HK-2 (cell line): ENCODE measurements around the gene PSEN1.

Experiments
- DNase-seq: peaks from one replicate; pipeline ENCODE4 v3.0.0-alpha.2; 2018; ENCODE audit not compliant: unreplicated experiment

Gene PSEN1

DNA sequence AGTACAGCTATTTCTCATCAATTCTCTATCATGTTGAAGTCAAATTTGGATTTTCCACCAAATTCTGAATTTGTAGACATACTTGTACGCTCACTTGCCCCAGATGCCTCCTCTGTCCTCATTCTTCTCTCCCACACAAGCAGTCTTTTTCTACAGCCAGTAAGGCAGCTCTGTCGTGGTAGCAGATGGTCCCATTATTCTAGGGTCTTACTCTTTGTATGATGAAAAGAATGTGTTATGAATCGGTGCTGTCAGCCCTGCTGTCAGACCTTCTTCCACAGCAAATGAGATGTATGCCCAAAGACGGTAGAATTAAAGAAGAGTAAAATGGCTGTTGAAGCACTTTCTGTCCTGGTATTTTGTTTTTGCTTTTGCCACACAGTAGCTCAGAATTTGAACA is 83.8 kb downstream of the PSEN1 start:
- DNase-seq, result no peak

DNA sequence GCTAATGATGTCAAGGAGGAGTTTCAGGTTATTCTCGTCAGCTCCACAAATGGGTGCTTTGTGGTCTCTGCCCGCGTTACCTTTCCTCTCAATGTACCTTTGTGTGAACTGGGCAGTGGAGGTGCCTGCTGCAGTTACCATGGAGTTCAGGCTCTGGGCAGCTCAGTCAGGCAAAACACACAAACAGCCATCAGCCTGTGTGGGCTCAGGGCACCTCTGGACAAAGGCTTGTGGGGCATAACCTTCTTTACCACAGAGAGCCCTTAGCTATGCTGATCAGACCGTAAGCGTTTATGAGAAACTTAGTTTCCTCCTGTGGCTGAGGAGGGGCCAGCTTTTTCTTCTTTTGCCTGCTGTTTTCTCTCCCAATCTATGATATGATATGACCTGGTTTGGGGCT is 84.3 kb downstream of the PSEN1 start:
- DNase-seq, result no peak

DNA sequence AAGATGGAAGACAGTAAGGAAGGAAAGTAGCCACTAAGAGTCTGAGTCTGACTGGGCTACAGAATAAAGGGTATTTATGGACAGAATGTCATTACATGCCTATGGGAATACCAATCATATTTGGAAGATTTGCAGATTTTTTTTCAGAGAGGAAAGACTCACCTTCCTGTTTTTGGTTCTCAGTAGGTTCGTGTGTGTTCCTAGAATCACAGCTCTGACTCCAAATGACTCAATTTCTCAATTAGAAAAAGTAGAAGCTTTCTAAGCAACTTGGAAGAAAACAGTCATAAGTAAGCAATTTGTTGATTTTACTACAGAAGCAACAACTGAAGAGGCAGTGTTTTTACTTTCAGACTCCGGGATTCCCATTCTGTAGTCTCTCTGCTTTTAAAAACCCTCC is 85.6 kb downstream of the PSEN1 start:
- no peak for DNase-seq

DNA sequence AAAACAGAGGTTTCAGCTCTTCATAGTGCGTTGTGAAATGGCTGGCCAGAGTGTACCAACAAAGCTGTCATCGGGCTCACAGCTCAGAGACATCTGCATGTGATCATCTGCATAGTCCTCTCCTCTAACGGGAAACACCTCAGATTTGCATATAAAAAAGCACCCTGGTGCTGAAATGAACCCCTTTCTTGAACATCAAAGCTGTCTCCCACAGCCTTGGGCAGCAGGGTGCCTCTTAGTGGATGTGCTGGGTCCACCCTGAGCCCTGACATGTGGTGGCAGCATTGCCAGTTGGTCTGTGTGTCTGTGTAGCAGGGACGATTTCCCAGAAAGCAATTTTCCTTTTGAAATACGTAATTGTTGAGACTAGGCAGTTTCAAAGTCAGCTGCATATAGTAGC is 86.7 kb downstream of the PSEN1 start:
- no peak for DNase-seq

DNA sequence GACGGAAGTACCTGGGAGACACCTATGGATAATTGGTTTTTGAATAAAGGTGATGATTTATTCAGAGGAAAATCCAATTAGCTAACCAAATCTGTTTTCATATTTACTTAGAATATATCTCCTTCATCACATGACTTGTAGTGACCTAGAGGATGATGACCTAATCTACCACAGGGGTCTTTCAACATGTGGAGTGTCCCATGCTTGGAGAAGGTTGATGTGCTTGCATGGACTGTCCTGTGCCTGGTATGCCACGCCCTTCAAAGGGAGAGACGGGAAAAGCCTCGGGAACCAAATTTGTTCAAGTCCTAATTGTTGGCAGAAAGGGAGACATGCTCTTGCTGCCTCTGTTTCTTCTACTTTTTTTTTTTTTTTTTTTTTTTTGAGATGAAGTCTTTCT is 89.2 kb downstream of the PSEN1 start:
- DNase-seq, result no peak

DNA sequence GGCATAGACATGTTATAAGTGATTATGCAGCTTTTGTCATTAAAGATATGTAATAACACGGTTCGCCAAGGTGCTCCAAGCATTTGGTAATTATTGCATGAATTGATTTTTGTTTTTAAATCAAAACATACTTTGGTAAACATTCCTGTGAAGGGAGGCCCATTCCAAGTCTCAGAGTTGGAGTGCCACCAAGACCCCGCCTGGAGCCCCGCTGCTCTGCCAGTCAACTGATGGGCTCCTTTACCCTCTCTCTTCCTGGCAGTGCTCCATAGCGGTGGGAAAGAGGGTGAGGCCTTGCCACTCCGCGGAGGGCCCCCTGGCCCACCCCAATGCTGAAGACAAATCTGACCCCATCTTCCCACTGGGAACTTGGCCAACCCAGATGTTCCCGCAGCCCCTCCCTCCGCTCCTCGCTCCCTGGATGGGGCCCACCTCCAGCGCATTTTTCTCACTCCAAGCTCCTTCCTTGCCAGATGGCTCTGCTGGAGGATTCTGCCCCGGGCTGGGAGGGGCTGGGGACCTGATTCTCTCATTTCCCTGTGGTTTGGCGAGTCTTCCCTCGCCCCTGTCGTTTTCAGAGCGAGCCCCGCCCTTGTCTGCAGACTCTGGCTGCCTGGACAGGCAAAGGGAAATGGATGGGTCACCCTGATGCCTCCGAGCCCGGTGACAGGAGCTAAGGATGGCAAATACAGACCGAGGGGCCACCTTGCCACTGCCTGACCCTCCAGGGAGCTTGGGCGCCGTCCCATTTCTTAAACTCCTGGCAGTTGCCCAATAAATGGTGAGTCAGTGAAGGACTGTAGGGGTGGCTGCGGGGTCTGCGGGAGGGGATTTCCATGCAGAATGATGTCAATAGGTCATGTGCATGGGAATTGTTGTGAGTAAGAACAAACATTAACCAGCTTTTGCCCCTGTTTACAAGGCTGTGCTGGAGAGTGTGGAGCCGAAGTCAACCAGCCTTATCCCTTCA is 91.8 kb downstream of the PSEN1 start:
- DNase-seq, result peak; percentile 94

DNA sequence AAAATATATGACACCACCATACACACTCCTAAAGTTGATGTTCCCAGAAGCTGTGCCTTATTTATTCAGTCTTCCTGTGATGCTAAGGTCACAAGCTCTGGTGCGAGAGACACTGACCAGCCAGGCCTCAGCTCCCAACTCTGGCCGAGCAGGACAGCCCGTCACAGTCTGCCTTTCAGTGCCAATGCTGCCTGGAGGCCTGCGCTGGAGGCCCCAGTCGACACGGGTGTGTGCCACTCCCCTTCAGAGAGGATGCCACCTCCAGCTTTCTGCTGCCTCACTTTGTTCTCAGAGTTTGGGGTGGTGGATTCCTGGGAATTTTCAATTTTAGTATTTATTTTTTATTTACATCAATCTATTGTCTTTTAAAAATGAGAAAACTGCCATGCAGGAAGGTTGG is 93.7 kb downstream of the PSEN1 start:
- DNase-seq, result no peak

DNA sequence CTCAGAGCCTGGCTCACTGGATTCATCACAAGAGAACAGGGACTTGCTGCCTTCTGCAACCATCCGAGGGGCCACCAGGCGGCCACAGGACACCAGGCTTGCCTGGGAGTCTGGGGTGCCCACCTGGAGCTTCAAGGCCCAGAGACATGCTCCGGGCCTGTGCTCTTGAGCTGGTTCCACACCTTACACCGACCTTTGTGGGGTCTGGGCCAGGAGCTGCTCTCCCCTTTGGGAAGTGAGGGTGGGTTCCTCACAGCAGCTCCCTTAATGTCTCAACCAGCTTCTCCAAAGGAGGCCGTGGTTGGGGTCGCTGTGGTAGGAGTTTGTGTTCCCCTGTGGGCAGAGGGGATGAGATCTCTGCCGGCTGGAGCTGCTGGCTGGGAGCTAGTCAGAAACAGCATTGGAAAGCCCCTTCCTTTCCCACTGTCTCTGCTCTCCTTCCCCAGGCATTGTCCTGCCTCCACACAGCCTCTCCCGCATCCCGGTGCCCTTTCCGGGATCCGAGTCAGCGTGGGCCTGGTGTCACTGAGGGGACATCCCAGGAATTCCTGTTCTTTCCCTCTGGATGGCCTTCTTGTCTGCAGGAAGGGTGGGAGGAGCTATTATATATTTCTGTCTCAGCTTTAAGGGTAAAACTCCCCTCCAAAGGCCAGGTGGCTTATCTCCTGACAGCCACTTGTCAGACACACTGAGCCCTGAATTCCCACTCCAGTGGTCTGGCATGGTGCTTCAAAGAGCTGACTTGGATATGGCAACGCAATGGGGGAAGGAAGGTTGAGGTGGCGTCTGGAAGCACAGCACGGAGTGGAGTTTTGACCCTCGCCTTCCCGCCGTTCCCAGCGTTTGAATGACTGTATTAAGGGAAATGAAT is 95.9 kb downstream of the PSEN1 start:
- DNase-seq, result no peak

DNA sequence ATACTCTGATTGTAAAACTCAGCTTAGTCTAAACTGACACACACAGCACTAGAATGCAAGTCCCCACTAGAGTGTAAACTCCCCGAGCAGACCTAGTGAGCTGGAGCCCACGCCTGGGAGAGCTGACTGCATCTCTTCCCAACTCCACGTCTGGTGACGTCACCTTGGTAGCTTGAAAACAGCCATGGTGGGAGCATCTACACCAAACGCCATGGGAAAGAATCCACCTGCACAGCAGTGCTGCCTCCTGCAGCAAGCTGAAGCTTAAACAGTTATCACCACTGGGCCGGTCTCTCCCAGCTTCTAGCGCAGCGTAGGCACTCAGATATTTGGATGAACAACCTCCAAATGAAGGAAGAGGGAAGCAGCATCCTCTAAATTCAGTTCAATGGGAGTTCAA is 96.7 kb downstream of the PSEN1 start:
- DNase-seq, result no peak

DNA sequence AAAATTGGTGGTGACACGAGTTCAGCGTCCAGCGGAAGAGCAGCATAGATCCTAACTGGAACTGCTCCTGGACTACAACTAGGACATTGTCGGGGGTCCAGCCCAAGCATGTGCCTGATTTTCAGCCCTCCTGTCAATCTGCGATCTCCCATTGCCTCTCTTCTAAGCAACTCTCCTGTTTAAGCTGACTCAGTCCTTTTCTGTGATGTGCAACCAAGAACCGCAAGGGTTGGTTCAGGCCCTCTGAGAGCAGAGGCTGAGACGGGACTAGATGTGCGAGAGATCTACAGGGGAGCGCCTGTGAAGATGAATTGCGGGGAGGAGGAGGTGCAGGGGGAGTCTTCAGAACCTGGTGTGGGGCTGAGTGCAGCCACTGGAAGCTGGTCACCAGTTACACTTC is 97.3 kb downstream of the PSEN1 start:
- DNase-seq, result no peak

DNA sequence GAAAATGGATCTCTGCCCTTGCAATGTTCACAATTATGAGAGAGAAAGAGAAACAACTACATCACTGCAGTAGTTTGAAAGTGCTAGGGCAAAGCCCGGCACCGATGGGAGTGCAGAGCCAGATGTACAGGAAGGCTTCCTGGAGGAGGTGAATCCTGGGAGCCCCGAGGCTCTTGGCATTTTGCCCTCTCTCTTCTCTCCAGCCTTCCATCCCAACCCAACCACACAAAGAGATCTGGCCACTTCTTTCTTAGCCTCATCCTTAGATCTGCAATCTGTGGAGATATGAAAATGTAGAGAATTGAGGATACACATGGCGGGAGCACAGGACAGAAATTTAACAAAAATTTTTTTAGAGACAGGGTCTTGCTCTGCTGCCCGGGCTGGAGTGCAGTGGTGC is 97.7 kb downstream of the PSEN1 start:
- no peak for DNase-seq

DNA sequence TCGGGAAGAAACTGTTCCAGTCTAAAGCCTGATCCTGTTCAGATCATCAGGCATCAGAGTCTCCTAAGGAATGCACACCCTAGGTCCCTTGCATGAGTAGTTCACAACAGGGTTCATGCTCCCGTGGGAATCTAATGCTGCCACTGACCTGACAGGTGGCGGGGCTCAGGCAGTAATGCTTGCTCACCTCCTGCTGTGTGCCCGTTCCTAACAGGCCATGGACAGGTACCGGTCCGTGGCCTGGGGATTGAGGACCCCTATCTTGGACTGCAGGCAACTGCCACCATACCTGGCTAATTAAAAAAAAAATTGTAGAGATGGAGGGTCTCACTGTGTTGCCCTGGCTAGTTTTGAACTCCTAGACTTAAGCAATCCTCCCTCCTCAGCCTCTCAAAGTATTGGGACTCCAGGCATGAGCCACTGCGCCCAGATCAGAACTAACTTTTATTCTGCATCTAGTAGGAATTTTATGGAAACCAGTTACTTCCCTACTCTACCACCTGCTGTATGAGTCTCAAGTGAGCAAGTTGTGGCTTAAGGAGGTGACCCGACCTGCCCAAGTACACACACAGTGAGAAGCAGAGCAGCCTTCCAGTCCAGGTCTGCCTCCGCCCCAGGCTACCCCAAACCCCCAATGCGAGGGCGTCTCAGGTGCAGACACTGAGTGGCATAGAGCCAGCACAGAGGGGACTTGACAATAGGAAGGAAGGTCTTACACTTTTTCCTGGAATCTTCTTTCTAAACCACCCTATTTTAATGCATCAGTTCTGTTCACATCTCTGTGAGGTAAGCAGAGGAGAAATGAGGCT is 98.5 kb downstream of the PSEN1 start:
- DNase-seq, result no peak

DNA sequence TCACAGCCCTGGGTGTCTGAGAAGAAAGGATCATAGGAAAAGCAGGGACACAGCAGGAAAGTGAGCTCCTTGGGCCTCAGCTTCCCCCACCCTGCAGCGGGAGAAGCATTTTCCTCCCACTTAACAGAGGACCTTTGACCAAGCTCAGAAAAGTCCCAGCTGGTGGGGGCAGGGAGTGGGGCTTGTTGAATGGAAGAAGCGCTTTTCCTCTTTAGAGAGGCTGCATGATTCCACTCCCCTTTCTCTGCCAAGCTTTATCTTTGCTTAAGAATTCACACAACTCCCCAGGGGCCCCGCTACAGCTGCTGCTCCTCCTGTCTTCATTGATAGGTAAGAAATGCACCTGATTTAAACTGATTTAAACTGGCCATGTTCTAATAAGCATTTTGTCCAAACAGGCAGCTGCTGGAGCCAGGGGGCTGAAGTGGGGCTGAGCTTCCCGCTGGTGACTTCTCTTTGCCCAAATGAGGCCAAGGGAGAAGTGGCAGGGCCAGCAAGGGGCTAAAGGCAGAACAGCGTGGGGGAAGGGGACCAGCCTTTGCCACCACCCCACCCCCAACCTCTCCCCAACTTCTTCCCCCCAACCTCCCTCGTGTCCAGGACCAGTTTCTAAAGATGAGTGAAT is 99.3 kb downstream of the PSEN1 start:
- DNase-seq, result no peak

DNA sequence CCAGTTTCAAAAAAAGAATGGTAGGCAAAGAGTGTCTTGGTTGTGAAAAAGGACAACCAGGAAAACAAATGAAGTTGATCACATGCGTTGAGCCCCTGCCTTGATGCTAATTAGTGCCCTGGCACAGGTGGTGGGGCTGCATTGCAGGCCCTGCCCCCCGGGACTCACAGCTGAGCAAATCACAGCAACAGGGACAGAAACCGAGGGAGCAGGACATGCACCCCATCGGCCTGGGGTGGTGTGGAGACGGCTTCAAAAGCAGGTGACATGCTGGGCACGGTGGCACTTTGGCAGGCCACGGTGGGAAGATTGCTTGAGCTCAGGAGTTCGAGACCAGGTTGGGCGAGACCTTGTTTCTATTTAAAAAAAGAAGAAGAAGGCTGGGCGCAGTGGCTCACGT is 99.8 kb downstream of the PSEN1 start:
- no peak for DNase-seq

DNA sequence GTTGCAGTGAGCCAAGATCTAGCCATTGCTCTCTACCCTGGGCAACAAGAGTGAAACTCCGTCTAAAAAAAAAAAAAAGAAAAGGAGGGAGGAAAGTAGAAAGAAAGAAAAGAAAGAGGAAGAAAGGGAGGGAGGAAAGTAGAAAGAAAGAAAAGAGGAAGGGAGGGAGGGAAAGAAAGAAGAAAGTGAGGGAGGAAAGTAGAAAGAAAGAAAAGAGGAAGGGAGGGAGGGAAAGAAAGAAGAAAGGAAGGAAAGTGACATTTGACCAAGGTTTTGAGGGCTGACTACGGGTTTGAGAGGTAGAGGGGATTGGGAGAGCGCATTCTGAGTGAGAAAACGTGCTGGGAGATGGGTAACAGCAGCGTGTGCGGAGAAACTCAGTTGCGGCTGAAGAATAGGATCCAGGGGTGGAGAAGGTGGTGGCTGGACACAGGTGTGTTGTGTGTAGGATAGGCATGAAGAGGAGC is 100.5 kb downstream of the PSEN1 start:
- no peak for DNase-seq

DNA sequence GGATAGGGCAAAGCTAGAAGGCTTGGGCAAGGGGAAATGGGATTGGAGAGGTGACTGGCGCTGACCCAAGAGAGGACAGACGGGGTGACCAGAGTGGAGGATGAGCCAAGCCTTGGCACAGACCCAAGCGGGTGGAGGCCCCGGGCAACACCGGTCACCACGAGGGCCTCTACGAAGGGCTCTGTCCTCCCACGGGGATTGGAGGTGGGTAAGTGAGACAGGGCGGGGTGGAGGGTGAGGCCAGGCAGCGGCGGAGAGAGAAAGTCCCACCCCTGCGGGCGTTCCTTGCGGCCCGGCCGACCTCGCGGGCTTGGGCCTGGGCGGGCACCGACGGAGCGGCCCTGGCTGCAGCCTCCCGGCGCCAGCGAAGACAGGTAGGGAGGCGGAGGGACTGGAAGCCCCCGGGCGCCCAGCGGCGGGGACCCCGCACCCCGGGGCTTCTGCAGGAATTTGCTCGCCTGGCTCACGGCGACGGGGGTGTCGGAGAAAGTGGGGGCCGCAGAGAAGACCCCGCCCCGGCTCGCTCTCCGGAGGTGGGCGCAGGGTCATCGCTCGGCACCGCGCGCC is 101.0 kb downstream of the PSEN1 start, which contains the start of gene PAPLN:
Gene PAPLN (plus strand): TSS at position 288 of the 567 bp plus-strand sequence. CDS start 2,273 bp downstream, outside the sequence.
- peak; percentile 90 for DNase-seq

DNA sequence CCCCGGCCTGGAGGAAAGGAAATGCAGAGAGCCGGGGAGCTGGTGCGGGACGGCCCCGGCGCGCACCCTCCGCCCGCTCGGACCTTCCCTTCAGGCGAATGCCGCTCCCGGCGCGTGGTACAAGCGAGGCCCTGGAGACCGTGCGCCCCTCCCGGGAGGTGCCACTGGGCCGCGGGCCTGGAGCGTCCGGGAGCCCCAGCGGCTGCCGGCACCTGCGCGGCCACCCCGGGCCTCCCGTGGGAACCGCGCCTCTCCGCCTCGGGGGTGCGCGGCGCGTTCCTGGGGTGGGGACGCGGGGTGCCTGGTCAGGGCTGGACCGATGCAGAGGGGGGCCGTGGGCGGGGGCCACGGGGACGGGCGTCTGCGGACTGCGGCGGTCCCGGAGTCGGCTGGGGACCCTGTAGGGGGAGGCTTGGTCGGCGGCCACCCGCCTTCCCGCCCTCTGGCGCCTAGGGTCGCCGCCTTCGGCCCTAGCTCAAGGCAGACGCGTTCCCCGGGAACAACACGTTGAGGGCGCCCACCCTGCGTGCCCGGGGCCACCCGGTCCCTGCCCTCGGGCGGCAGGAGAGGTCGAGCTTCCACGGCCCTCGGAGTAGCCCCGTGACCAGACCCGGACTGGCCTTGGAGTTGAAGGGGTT is 101.6 kb downstream of the PSEN1 start:
- DNase-seq, result peak; percentile 35

DNA sequence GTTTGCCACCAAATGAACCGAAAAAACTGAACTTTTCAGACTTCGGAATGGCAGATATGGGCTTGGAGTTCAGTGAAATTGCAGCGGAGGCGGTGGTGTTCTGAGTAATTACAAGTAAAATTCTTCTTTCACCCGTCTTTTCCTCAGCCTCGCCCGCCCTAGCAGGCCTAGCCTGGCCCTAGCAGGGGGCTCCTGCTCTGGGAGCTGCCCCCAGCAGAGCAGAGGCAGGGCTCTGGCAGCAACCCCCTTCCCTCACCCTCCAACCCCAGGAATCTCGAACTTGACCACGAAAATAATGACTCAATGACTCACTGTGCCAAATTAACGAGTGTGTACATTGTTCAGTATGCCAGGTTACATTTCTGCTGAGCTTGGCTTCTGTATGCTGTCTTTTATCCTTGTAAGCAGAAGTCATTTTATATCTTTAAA is 102.1 kb downstream of the PSEN1 start:
- peak; percentile 62 for DNase-seq

DNA sequence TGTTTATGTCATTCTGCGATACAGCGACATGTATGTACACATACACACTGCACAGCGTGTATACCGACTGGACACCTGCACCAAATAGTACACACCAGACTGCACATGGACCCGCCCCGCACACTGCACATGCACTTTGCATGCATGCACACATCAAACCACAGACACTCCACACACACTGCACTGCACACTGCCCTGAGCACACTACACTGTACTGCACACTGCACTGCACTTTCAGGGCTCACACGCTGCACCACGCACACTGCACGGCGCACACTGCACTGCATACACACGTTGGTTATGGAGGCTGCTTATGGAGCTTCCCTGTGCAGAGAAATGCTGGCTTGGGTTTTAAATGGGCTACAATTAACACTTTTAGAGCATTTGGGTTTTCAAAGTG is 102.6 kb downstream of the PSEN1 start:
- DNase-seq, result no peak
